ENCODE data around the gene MMP28. TPM values are rescaled to one million over a fixed set of nuclear protein-coding genes. Genes with fewer than 3 reads are reported as not detected.

The MMP28 gene
- total RNA-seq, 1 experiment from 2014 or later, result not detected

DNA sequence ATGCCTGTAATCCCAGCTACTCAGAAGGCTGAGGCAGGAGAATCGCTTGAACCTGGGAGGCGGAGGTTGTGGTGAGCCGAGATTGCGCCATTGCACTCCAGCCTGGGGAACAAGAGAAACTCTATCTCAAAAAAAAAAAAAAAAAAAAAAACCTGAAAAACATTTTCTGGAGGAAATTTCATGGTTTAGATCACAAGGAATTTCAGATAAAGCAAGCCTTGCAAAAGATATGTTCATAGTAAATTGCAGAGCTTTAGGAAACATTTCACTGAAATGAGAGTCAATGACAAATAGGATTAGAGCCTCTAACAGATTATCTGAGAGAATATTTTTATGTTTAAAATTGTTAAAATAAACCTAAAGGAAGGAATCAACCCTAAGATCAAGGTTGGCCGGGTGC is 17.0 kb upstream of the MMP28 start:
- H3K4me1 Mint-ChIP-seq (ENCODE audit: low read depth, unreplicated experiment), result peaks cover 32% of the 10 kb centered on the region
- H3K27me3 Mint-ChIP-seq (ENCODE audit: unreplicated experiment), result no peaks in the 10 kb centered on the region
- peaks cover 58% of the 10 kb centered on the region for H3K36me3 Mint-ChIP-seq (ENCODE audit: insufficient read depth, unreplicated experiment)
- no peak overlapping the region for H3K27ac Mint-ChIP-seq (ENCODE audit: unreplicated experiment)
- no TSS peak for BruUV-seq (replicated peaks)
- intact Hi-C loops (cut with micrococcal nuclease; ENCODE audit: unreplicated experiment), result no loop called here
- TF ChIP-seq, protein P1, sequence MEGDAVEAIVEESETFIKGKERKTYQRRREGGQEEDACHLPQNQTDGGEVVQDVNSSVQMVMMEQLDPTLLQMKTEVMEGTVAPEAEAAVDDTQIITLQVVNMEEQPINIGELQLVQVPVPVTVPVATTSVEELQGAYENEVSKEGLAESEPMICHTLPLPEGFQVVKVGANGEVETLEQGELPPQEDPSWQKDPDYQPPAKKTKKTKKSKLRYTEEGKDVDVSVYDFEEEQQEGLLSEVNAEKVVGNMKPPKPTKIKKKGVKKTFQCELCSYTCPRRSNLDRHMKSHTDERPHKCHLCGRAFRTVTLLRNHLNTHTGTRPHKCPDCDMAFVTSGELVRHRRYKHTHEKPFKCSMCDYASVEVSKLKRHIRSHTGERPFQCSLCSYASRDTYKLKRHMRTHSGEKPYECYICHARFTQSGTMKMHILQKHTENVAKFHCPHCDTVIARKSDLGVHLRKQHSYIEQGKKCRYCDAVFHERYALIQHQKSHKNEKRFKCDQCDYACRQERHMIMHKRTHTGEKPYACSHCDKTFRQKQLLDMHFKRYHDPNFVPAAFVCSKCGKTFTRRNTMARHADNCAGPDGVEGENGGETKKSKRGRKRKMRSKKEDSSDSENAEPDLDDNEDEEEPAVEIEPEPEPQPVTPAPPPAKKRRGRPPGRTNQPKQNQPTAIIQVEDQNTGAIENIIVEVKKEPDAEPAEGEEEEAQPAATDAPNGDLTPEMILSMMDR (IDR thresholded peaks at IDR 0.05; ENCODE audit: unreplicated experiment), result no peak
- no peak overlapping the region for H3K4me3 Mint-ChIP-seq (ENCODE audit: low read depth, unreplicated experiment)
- DNase-seq, result no peak
- CTCF ChIA-PET, result interaction anchor here (1.3 kb wide), 1 partner anchor 48 kb away, joined by 3 read pairs; no protein-coding TSS in a partner anchor
- no peaks in the 10 kb centered on the region for H3K9me3 Mint-ChIP-seq (ENCODE audit: low read depth, unreplicated experiment)

- no peak overlapping the region for H3K4me3 Mint-ChIP-seq (ENCODE audit: low read depth, unreplicated experiment)
- peaks cover 52% of the 10 kb centered on the region for H3K36me3 Mint-ChIP-seq (ENCODE audit: insufficient read depth, unreplicated experiment)
- H3K27ac Mint-ChIP-seq (ENCODE audit: unreplicated experiment), result no peak overlapping the region
- TF ChIP-seq, protein P1 (IDR thresholded peaks at IDR 0.05; ENCODE audit: unreplicated experiment), result no peak
- DNase-seq, result no peak
- no peaks in the 10 kb centered on the region for H3K27me3 Mint-ChIP-seq (ENCODE audit: unreplicated experiment)
- H3K4me1 Mint-ChIP-seq (ENCODE audit: low read depth, unreplicated experiment), result peaks cover 35% of the 10 kb centered on the region
- CTCF ChIA-PET, result interaction anchor here (1.3 kb wide), 1 partner anchor 47 kb away, joined by 3 read pairs; no protein-coding TSS in a partner anchor
- H3K9me3 Mint-ChIP-seq (ENCODE audit: low read depth, unreplicated experiment), result no peaks in the 10 kb centered on the region
- intact Hi-C loops (cut with micrococcal nuclease; ENCODE audit: unreplicated experiment), result no loop called here
- no TSS peak for BruUV-seq (replicated peaks)
These were observed 16.3 kb upstream of the MMP28 start for GRCh38 chr17:35811759-35812158.

- peak overlapping the region; percentile 100 for H3K27ac Mint-ChIP-seq (ENCODE audit: unreplicated experiment)
- no peak for DNase-seq
- peaks cover 38% of the 10 kb centered on the region for H3K4me1 Mint-ChIP-seq (ENCODE audit: low read depth, unreplicated experiment)
- TF ChIP-seq, protein P1 (IDR thresholded peaks at IDR 0.05; ENCODE audit: unreplicated experiment), result no peak
- H3K9me3 Mint-ChIP-seq (ENCODE audit: low read depth, unreplicated experiment), result no peaks in the 10 kb centered on the region
- no TSS peak for BruUV-seq (replicated peaks)
- intact Hi-C loops (cut with micrococcal nuclease; ENCODE audit: unreplicated experiment), result no loop called here
- CTCF ChIA-PET, result interaction anchor here (1.0 to 1.8 kb wide), 4 partner anchors 10 to 46 kb away, joined by 3 to 7 read pairs (median 4); no protein-coding TSS in a partner anchor
- H3K36me3 Mint-ChIP-seq (ENCODE audit: insufficient read depth, unreplicated experiment), result peaks cover 46% of the 10 kb centered on the region
- H3K27me3 Mint-ChIP-seq (ENCODE audit: unreplicated experiment), result no peaks in the 10 kb centered on the region
- H3K4me3 Mint-ChIP-seq (ENCODE audit: low read depth, unreplicated experiment), result peak overlapping the region; percentile 92
These were observed 14.5 kb upstream of the MMP28 start for GRCh38 chr17:35809855-35810461.

GRCh38 chr17:35808962-35809854 is 13.8 kb upstream of the MMP28 start, which contains the start of gene TAF15:
Gene TAF15 (plus strand): TSS chr17:35809484. CDS start chr17:35809570, 86 bp downstream.
- peak within 1 kb of the TSS; percentile 100 for H3K27ac Mint-ChIP-seq (ENCODE audit: unreplicated experiment)
- BruUV-seq (replicated peaks), result no TSS peak
- TF ChIP-seq, protein P1 (IDR thresholded peaks at IDR 0.05; ENCODE audit: unreplicated experiment), result peak; percentile 63

More at GRCh38 chr17:35808962-35809854, 13.8 kb upstream of the MMP28 start, which contains the start of gene TAF15:
- peak; percentile 97 for DNase-seq
- CTCF ChIA-PET, result interaction anchor here (0.5 to 2.1 kb wide), 12 partner anchors 9 to 768 kb away, joined by 3 to 41 read pairs (median 4); partner anchors contain the start of gene SLFN14
- Mint-ChIP-seq H3K4me3 (ENCODE audit: low read depth, unreplicated experiment) (peak within 1 kb of the TSS; percentile 92), H3K4me1 (ENCODE audit: low read depth, unreplicated experiment) (peaks cover 38% of the 10 kb centered on the region), H3K27me3 (ENCODE audit: unreplicated experiment) (no peaks in the 10 kb centered on the region), H3K36me3 (ENCODE audit: insufficient read depth, unreplicated experiment) (peaks cover 46% of the 10 kb centered on the region), H3K9me3 (ENCODE audit: low read depth, unreplicated experiment) (no peaks in the 10 kb centered on the region)
- intact Hi-C loops (cut with micrococcal nuclease; ENCODE audit: unreplicated experiment), result no loop called here
